Measurements from ENCODE around the gene LZTS2. TPM values are rescaled to one million over a fixed set of nuclear protein-coding genes. Genes with fewer than 3 reads are reported as not detected.

LZTS2 gene
- total and polyA plus RNA-seq, 2 experiments from 2014 or later, result 27.6 to 88.3 TPM

DNA sequence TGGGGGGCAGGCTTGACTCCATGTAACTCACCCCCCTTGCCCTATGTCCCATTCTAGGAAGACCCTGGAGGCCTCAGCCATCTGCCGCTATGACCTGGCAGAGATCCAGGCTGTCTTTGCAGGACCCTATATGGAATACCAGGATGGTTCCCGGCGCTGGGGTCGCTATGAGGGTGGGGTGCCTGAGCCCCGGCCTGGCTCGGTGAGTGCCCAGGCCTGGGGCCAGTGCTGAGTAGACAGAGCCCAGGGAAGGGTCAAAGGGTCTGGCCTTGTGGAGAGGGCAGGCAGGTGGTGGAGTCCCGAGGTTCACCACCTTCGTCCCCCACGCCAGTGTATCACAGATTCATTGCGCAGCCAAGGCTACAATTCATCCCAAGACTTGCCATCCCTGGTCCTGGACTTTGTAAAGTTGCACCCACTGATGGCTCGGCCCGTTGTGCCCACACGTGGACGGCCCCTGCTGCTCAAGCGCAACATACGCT, 19.8 kb upstream of the LZTS2 start:
- Histone ChIP-seq H3K4me1 (ENCODE audit: insufficient read depth) (no peaks in the 10 kb centered on the region), H3K27ac (ENCODE audit: low read depth) (no peak overlapping the region), H3K9me2 (ENCODE audit: insufficient read depth) (no peaks in the 10 kb centered on the region), H3K27me3 (ENCODE audit: insufficient read depth) (no peaks in the 10 kb centered on the region), H4K20me1 (replicated peaks; ENCODE audit: insufficient read depth) (peaks cover 1% of the 10 kb centered on the region; the same call in 1 of the 2 replicates), H3K4me2 (no peak overlapping the region), H3K36me3 (ENCODE audit: insufficient read depth) (no peaks in the 10 kb centered on the region), H3K79me2 (replicated peaks; ENCODE audit: insufficient read depth) (no peaks in the 10 kb centered on the region), H3F3A (replicated peaks; ENCODE audit: low read depth) (no peaks in the 10 kb centered on the region), H3K4me3 (no peak overlapping the region), H2AFZ (no peak overlapping the region)
- Mint-ChIP-seq H3K36me3 (ENCODE audit: low read depth) (peaks cover 3% of the 10 kb centered on the region; the same call in 1 of the 3 replicates), H3K27ac (no peak overlapping the region), H3K27me3 (ENCODE audit: insufficient read depth, low read depth, poor library complexity) (peaks cover 7% of the 10 kb centered on the region), H3K9me3 (no peaks in the 10 kb centered on the region), H3K4me3 (no peak overlapping the region), H3K4me1 (peaks cover 6% of the 10 kb centered on the region; the same call in 2 of the 3 replicates)
- TF ChIP-seq ZNF331 (CRISPR knock-in tag; IDR thresholded peaks at IDR 0.05; ENCODE audit: low read depth), result no peak
- no peak for TF ChIP-seq CTCF (conservative IDR thresholded peaks at IDR 0.05; ENCODE audit: low read depth in 2 of 2)
- no peak for TF ChIP-seq EZH2phosphoT487 (IDR thresholded peaks at IDR 0.05; ENCODE audit: unreplicated experiment)
- no peak for TF ChIP-seq NANOG (IDR thresholded peaks at IDR 0.05; ENCODE audit: borderline replicate concordance)
- TF ChIP-seq, protein P1, sequence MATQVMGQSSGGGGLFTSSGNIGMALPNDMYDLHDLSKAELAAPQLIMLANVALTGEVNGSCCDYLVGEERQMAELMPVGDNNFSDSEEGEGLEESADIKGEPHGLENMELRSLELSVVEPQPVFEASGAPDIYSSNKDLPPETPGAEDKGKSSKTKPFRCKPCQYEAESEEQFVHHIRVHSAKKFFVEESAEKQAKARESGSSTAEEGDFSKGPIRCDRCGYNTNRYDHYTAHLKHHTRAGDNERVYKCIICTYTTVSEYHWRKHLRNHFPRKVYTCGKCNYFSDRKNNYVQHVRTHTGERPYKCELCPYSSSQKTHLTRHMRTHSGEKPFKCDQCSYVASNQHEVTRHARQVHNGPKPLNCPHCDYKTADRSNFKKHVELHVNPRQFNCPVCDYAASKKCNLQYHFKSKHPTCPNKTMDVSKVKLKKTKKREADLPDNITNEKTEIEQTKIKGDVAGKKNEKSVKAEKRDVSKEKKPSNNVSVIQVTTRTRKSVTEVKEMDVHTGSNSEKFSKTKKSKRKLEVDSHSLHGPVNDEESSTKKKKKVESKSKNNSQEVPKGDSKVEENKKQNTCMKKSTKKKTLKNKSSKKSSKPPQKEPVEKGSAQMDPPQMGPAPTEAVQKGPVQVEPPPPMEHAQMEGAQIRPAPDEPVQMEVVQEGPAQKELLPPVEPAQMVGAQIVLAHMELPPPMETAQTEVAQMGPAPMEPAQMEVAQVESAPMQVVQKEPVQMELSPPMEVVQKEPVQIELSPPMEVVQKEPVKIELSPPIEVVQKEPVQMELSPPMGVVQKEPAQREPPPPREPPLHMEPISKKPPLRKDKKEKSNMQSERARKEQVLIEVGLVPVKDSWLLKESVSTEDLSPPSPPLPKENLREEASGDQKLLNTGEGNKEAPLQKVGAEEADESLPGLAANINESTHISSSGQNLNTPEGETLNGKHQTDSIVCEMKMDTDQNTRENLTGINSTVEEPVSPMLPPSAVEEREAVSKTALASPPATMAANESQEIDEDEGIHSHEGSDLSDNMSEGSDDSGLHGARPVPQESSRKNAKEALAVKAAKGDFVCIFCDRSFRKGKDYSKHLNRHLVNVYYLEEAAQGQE (IDR thresholded peaks at IDR 0.05; ENCODE audit: unreplicated experiment), result no peak
- TF ChIP-seq POLR2AphosphoS5 (IDR thresholded peaks at IDR 0.05; ENCODE audit: low read depth), result no peak
- TF ChIP-seq ETS1 (IDR thresholded peaks at IDR 0.05), result no peak
- TF ChIP-seq JUNB (IDR thresholded peaks at IDR 0.05; ENCODE audit: unreplicated experiment), result no peak
- no peak for TF ChIP-seq ZNF114 (CRISPR knock-in tag; IDR thresholded peaks at IDR 0.05)
- TF ChIP-seq, protein P2, sequence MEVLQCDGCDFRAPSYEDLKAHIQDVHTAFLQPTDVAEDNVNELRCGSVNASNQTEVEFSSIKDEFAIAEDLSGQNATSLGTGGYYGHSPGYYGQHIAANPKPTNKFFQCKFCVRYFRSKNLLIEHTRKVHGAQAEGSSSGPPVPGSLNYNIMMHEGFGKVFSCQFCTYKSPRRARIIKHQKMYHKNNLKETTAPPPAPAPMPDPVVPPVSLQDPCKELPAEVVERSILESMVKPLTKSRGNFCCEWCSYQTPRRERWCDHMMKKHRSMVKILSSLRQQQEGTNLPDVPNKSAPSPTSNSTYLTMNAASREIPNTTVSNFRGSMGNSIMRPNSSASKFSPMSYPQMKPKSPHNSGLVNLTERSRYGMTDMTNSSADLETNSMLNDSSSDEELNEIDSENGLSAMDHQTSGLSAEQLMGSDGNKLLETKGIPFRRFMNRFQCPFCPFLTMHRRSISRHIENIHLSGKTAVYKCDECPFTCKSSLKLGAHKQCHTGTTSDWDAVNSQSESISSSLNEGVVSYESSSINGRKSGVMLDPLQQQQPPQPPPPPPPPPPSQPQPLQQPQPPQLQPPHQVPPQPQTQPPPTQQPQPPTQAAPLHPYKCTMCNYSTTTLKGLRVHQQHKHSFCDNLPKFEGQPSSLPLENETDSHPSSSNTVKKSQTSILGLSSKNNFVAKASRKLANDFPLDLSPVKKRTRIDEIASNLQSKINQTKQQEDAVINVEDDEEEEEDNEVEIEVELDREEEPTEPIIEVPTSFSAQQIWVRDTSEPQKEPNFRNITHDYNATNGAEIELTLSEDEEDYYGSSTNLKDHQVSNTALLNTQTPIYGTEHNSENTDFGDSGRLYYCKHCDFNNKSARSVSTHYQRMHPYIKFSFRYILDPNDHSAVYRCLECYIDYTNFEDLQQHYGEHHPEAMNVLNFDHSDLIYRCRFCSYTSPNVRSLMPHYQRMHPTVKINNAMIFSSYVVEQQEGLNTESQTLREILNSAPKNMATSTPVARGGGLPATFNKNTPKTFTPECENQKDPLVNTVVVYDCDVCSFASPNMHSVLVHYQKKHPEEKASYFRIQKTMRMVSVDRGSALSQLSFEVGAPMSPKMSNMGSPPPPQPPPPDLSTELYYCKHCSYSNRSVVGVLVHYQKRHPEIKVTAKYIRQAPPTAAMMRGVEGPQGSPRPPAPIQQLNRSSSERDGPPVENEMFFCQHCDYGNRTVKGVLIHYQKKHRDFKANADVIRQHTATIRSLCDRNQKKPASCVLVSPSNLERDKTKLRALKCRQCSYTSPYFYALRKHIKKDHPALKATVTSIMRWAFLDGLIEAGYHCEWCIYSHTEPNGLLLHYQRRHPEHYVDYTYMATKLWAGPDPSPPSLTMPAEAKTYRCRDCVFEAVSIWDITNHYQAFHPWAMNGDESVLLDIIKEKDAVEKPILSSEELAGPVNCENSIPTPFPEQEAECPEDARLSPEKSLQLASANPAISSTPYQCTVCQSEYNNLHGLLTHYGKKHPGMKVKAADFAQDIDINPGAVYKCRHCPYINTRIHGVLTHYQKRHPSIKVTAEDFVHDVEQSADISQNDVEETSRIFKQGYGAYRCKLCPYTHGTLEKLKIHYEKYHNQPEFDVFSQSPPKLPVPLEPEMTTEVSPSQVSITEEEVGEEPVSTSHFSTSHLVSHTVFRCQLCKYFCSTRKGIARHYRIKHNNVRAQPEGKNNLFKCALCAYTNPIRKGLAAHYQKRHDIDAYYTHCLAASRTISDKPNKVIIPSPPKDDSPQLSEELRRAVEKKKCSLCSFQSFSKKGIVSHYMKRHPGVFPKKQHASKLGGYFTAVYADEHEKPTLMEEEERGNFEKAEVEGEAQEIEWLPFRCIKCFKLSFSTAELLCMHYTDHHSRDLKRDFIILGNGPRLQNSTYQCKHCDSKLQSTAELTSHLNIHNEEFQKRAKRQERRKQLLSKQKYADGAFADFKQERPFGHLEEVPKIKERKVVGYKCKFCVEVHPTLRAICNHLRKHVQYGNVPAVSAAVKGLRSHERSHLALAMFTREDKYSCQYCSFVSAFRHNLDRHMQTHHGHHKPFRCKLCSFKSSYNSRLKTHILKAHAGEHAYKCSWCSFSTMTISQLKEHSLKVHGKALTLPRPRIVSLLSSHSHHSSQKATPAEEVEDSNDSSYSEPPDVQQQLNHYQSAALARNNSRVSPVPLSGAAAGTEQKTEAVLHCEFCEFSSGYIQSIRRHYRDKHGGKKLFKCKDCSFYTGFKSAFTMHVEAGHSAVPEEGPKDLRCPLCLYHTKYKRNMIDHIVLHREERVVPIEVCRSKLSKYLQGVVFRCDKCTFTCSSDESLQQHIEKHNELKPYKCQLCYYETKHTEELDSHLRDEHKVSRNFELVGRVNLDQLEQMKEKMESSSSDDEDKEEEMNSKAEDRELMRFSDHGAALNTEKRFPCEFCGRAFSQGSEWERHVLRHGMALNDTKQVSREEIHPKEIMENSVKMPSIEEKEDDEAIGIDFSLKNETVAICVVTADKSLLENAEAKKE (CRISPR knock-in tag; IDR thresholded peaks at IDR 0.05), result no peak
- no peak for TF ChIP-seq STAT1 (IDR thresholded peaks at IDR 0.05; ENCODE audit: unreplicated experiment)
- TF ChIP-seq EZH2 (IDR thresholded peaks at IDR 0.05; ENCODE audit: low read depth, unreplicated experiment), result no peak
- TF ChIP-seq CREB1 (CRISPR knock-in tag; IDR thresholded peaks at IDR 0.05; ENCODE audit: low read depth), result no peak
- no peak for DNase-seq (ENCODE audit: low spot score)
- ATAC-seq, result no peak
